BLaER1 treated with 17β-estradiol and CSF1 and Interleukin-3, amounts not matched to agents 10 nM and 100 nM (cell line): ENCODE data around the gene ITPKB.

Experiments used
- H3K27ac ChIP-seq, 11 experiments: shearing (Covaris generic); formaldehyde crosslinking; 2 replicates each; pipeline ENCODE4 v1.8.1; 2022
- H3K27me3 ChIP-seq, 11 experiments: shearing (Covaris generic); formaldehyde crosslinking; 2 replicates each; pipeline ENCODE4 v1.8.1; 2022
- H3K36me3 ChIP-seq, 11 experiments: shearing (Covaris generic); formaldehyde crosslinking; 2 replicates each; pipeline ENCODE4 v1.8.1; 2022
- H3K4me1 ChIP-seq, 10 experiments: shearing (Covaris generic); formaldehyde crosslinking; 2 replicates each; pipeline ENCODE4 v1.8.1; 2022
- H3K4me2 ChIP-seq, 11 experiments: shearing (Covaris generic); formaldehyde crosslinking; 2 replicates each; pipeline ENCODE4 v1.8.1; 2022
- H3K4me3 ChIP-seq, 10 experiments: shearing (Covaris generic); formaldehyde crosslinking; 2 replicates each; pipeline ENCODE4 v1.8.1; 2022
- H3K9ac ChIP-seq, 11 experiments: shearing (Covaris generic); formaldehyde crosslinking; 2 replicates each; pipeline ENCODE4 v1.8.1; 2022
- H3K9me3 ChIP-seq, 11 experiments: shearing (Covaris generic); formaldehyde crosslinking; replicated peaks in 1 of 11; 2 replicates each; pipeline ENCODE4 v1.8.1; 2022
- H4K20me1 ChIP-seq, 11 experiments: shearing (Covaris generic); formaldehyde crosslinking; 2 replicates each; pipeline ENCODE4 v1.8.1; 2022
- Cebpa-rat ChIP-seq, 11 experiments: shearing (Covaris generic); IDR thresholded peaks; 2 replicates each; pipeline ENCODE4 v1.8.1; 2022

ITPKB gene

GRCh38 chr1:226699166-226699565, 39.9 kb downstream of the ITPKB start:
- Histone ChIP-seq H3K4me1 (peaks cover 48 to 74% (median 57%) of the 10 kb centered on the region in 10 experiments), H3K4me3 (no peak overlapping the region), H3K27me3 (no peaks in the 10 kb centered on the region), H3K9ac (no peak overlapping the region), H4K20me1 (peaks cover 0 to 25% (median 10%) of the 10 kb centered on the region in 11 experiments; a peak in 9 of 22 replicates), H3K27ac (no peak overlapping the region), H3K36me3 (peaks cover 0 to 31% (median 6%) of the 10 kb centered on the region in 11 experiments; a peak in 8 of 22 replicates), H3K9me3 (peaks cover 0 to 7% (median 0%) of the 10 kb centered on the region in 11 experiments; a peak in 4 of 22 replicates), H3K4me2 (peak overlapping the region in 9 of 11 experiments; percentile 3 to 86 (median 74); a peak in 16 of 22 replicates)
- no peak for TF ChIP-seq Cebpa-rat (IDR thresholded peaks at IDR 0.05)

GRCh38 chr1:226698659-226699058, 40.4 kb downstream of the ITPKB start:
- Histone ChIP-seq H3K9me3 (peaks cover 0 to 7% (median 0%) of the 10 kb centered on the region in 11 experiments; a peak in 4 of 22 replicates), H3K27me3 (no peaks in the 10 kb centered on the region), H4K20me1 (peaks cover 0 to 25% (median 10%) of the 10 kb centered on the region in 11 experiments; a peak in 9 of 22 replicates), H3K36me3 (peaks cover 0 to 34% (median 6%) of the 10 kb centered on the region in 11 experiments; a peak in 8 of 22 replicates), H3K4me3 (no peak overlapping the region), H3K27ac (peak overlapping the region in 3 of 11 experiments; percentile 36 to 50 (median 44); a peak in 2 of 22 replicates), H3K9ac (peak overlapping the region in 3 of 11 experiments; percentile 33 to 36 (median 34); a peak in 2 of 22 replicates), H3K4me2 (peak overlapping the region; percentile 3 to 86 (median 72); a peak in 19 of 22 replicates), H3K4me1 (peaks cover 43 to 70% (median 52%) of the 10 kb centered on the region in 10 experiments)
- TF ChIP-seq Cebpa-rat (IDR thresholded peaks at IDR 0.05): no peak

GRCh38 chr1:226697929-226698544, 41.0 kb downstream of the ITPKB start:
- Histone ChIP-seq H3K4me2 (peak overlapping the region; percentile 43 to 86 (median 72)), H3K36me3 (peaks cover 0 to 37% (median 12%) of the 10 kb centered on the region in 11 experiments; a peak in 12 of 22 replicates), H3K27ac (peak overlapping the region in 8 of 11 experiments; percentile 8 to 50 (median 23); a peak in 5 of 22 replicates)

GRCh38 chr1:226697151-226697928, 41.7 kb downstream of the ITPKB start:
- peaks cover 0 to 25% (median 10%) of the 10 kb centered on the region in 11 experiments; a peak in 10 of 22 replicates for H4K20me1 ChIP-seq
- H3K27ac ChIP-seq: peak overlapping the region in 7 of 11 experiments; percentile 8 to 50 (median 33); a peak in 5 of 22 replicates
- H3K9ac ChIP-seq: peak overlapping the region in 5 of 11 experiments; percentile 5 to 48 (median 34); a peak in 9 of 22 replicates
- TF ChIP-seq Cebpa-rat (IDR thresholded peaks at IDR 0.05): no peak
- no peak overlapping the region for H3K4me3 ChIP-seq
- H3K4me1 ChIP-seq: peaks cover 34 to 64% (median 43%) of the 10 kb centered on the region in 10 experiments
- H3K4me2 ChIP-seq: peak overlapping the region; percentile 43 to 86 (median 72)
- peaks cover 0 to 44% (median 18%) of the 10 kb centered on the region in 11 experiments; a peak in 13 of 22 replicates for H3K36me3 ChIP-seq
- no peaks in the 10 kb centered on the region for H3K27me3 ChIP-seq
- H3K9me3 ChIP-seq: peaks cover 0 to 7% (median 0%) of the 10 kb centered on the region in 11 experiments; a peak in 4 of 22 replicates

More at GRCh38 chr1:226697929-226698544, 41.0 kb downstream of the ITPKB start:
- TF ChIP-seq Cebpa-rat (IDR thresholded peaks at IDR 0.05): no peak
- H4K20me1 ChIP-seq: peaks cover 0 to 25% (median 10%) of the 10 kb centered on the region in 11 experiments; a peak in 10 of 22 replicates
- peak overlapping the region in 5 of 11 experiments; percentile 5 to 48 (median 34); a peak in 8 of 22 replicates for H3K9ac ChIP-seq
- H3K9me3 ChIP-seq: peaks cover 0 to 7% (median 0%) of the 10 kb centered on the region in 11 experiments; a peak in 4 of 22 replicates
- H3K4me1 ChIP-seq: peaks cover 41 to 66% (median 50%) of the 10 kb centered on the region in 10 experiments
- no peaks in the 10 kb centered on the region for H3K27me3 ChIP-seq
- H3K4me3 ChIP-seq: no peak overlapping the region

GRCh38 chr1:226696547-226696946, 42.5 kb downstream of the ITPKB start:
- Histone ChIP-seq H3K4me3 (no peak overlapping the region), H3K4me1 (peaks cover 30 to 63% (median 43%) of the 10 kb centered on the region in 10 experiments), H3K36me3 (peaks cover 0 to 49% (median 18%) of the 10 kb centered on the region in 11 experiments; a peak in 13 of 22 replicates), H3K4me2 (peak overlapping the region; percentile 43 to 86 (median 72)), H3K9ac (0 out of 22 replicates have a peak overlapping the region, but pooled peaks of 1 of the 11 experiments have one; percentile 5), H3K9me3 (peaks cover 0 to 7% (median 0%) of the 10 kb centered on the region in 11 experiments; a peak in 4 of 22 replicates), H3K27me3 (no peaks in the 10 kb centered on the region), H3K27ac (no peak overlapping the region), H4K20me1 (peaks cover 0 to 25% (median 10%) of the 10 kb centered on the region in 11 experiments; a peak in 10 of 22 replicates)
- TF ChIP-seq Cebpa-rat (IDR thresholded peaks at IDR 0.05): no peak

GRCh38 chr1:226695335-226695900, 43.7 kb downstream of the ITPKB start:
- H3K27me3 ChIP-seq: no peaks in the 10 kb centered on the region
- no peak overlapping the region for H3K4me3 ChIP-seq
- H4K20me1 ChIP-seq: peaks cover 0 to 25% (median 10%) of the 10 kb centered on the region in 11 experiments; a peak in 10 of 22 replicates
- no peak for TF ChIP-seq Cebpa-rat (IDR thresholded peaks at IDR 0.05)
- H3K9ac ChIP-seq: no peak overlapping the region
- peaks cover 40 to 74% (median 54%) of the 10 kb centered on the region in 10 experiments for H3K4me1 ChIP-seq
- H3K9me3 ChIP-seq: peaks cover 0 to 7% (median 0%) of the 10 kb centered on the region in 11 experiments; a peak in 4 of 22 replicates
- no peak overlapping the region for H3K27ac ChIP-seq
- H3K36me3 ChIP-seq: peaks cover 0 to 46% (median 18%) of the 10 kb centered on the region in 11 experiments; a peak in 13 of 22 replicates
- no peak overlapping the region; a peak in 1 of 22 replicates for H3K4me2 ChIP-seq

- Histone ChIP-seq H3K4me2 (no peak overlapping the region), H3K9me3 (no peaks in the 10 kb centered on the region), H3K27me3 (no peaks in the 10 kb centered on the region), H4K20me1 (peaks cover 0 to 26% (median 16%) of the 10 kb centered on the region in 11 experiments; a peak in 13 of 22 replicates), H3K27ac (no peak overlapping the region), H3K36me3 (peaks cover 0 to 29% (median 10%) of the 10 kb centered on the region in 11 experiments; a peak in 10 of 22 replicates), H3K4me1 (peaks cover 42 to 81% (median 57%) of the 10 kb centered on the region in 10 experiments), H3K9ac (no peak overlapping the region), H3K4me3 (no peak overlapping the region)
- TF ChIP-seq Cebpa-rat (IDR thresholded peaks at IDR 0.05): no peak
Observed at GRCh38 chr1:226692823-226693222, 46.3 kb downstream of the ITPKB start.
